Epithelial cell of proximal tubule (primary cell): Measurements from ENCODE around the gene SLC15A3. TPM values are rescaled to one million over a fixed set of nuclear protein-coding genes. Genes with fewer than 3 reads are reported as not detected.

ENCODE experiments used
- DNase-seq: peaks from one replicate; pipeline ENCODE4 v3.0.0-alpha.2; 2011; ENCODE audit warnings: low read depth
- H3K4me3 ChIP-seq: 2 replicates; pipeline ENCODE4 v1.5.1; 2011; ENCODE audit warnings: low read depth, mild to moderate bottlenecking, low read length
- CTCF ChIP-seq: conservative IDR thresholded peaks from 2 replicates; pipeline ENCODE4 v1.5.1; 2012; ENCODE audit warnings: low read depth, mild to moderate bottlenecking, low read length
- total RNA-seq: library from RNA; depleted of rRNA; stranded (reverse); fragments of >200 nt; gene quantifications from 2 replicates; pipeline ENCODE4 v1.2.3, GENCODE V29; 2015

Gene SLC15A3
- total RNA-seq, 1 donor from 2014 or later: 0.86 TPM

- H3K4me3 ChIP-seq: no peak overlapping the region
- no peak for TF ChIP-seq CTCF
- no peak for DNase-seq
Measured at GRCh38 chr11:60948250-60948649, 3.7 kb downstream of the SLC15A3 start.

GRCh38 chr11:60947700-60948099 lies 4.3 kb downstream of the SLC15A3 start:
- DNase-seq: no peak
- H3K4me3 ChIP-seq: no peak overlapping the region
- no peak for TF ChIP-seq CTCF

GRCh38 chr11:60946601-60947264 lies 5.2 kb downstream of the SLC15A3 start:
- DNase-seq: no peak
- no peak overlapping the region for H3K4me3 ChIP-seq
- TF ChIP-seq CTCF: no peak

GRCh38 chr11:60945295-60945667 lies 6.7 kb downstream of the SLC15A3 start:
- H3K4me3 ChIP-seq: no peak overlapping the region
- no peak for DNase-seq
- TF ChIP-seq CTCF: no peak

GRCh38 chr11:60944490-60945294 lies 7.3 kb downstream of the SLC15A3 start:
- H3K4me3 ChIP-seq: no peak overlapping the region
- TF ChIP-seq CTCF: peak; percentile 36
- DNase-seq: no peak

GRCh38 chr11:60942970-60943565 lies 8.9 kb downstream of the SLC15A3 start:
- DNase-seq: no peak
- TF ChIP-seq CTCF: no peak
- H3K4me3 ChIP-seq: no peak overlapping the region

GRCh38 chr11:60942219-60942618 lies 9.8 kb downstream of the SLC15A3 start:
- no peak for DNase-seq
- TF ChIP-seq CTCF: no peak
- H3K4me3 ChIP-seq: no peak overlapping the region
